AG04449 (cell line): ENCODE measurements around the gene LDAH.

Experiments
- CTCF ChIA-PET: fragments of 350-600 bp; formaldehyde crosslinking; extraction: SDS; loops from one replicate; lab custom pipeline; 2021; ENCODE audit warnings: antibody characterized with exemption; lab: Yijun Ruan, JAX
- POLR2A ChIA-PET: fragments of 400-600, 350-600 bp; formaldehyde crosslinking; extraction: SDS; loops from one replicate; lab custom pipeline; 2020; ENCODE audit warnings: antibody characterized with exemption, inconsistent platforms; lab: Yijun Ruan, JAX
- DNase-seq: peaks from one replicate; pipeline ENCODE4 v3.0.0-alpha.2; 2010; ENCODE audit warnings: low read depth, low spot score
- H3K4me3 ChIP-seq: 2 replicates; pipeline ENCODE4 v1.5.1; 2011; ENCODE audit warnings: low read depth, mild to moderate bottlenecking, control low read depth, low read length
- TF ChIP-seq, protein P1 (sequence below): IDR thresholded peaks from one replicate; pipeline ENCODE4 v1.5.1; 2011; ENCODE audit warnings: mild to moderate bottlenecking, moderate library complexity, low read length, control low read depth, inconsistent platforms; ENCODE audit not compliant: insufficient read depth; ENCODE audit errors: missing control alignments

LDAH gene

DNA sequence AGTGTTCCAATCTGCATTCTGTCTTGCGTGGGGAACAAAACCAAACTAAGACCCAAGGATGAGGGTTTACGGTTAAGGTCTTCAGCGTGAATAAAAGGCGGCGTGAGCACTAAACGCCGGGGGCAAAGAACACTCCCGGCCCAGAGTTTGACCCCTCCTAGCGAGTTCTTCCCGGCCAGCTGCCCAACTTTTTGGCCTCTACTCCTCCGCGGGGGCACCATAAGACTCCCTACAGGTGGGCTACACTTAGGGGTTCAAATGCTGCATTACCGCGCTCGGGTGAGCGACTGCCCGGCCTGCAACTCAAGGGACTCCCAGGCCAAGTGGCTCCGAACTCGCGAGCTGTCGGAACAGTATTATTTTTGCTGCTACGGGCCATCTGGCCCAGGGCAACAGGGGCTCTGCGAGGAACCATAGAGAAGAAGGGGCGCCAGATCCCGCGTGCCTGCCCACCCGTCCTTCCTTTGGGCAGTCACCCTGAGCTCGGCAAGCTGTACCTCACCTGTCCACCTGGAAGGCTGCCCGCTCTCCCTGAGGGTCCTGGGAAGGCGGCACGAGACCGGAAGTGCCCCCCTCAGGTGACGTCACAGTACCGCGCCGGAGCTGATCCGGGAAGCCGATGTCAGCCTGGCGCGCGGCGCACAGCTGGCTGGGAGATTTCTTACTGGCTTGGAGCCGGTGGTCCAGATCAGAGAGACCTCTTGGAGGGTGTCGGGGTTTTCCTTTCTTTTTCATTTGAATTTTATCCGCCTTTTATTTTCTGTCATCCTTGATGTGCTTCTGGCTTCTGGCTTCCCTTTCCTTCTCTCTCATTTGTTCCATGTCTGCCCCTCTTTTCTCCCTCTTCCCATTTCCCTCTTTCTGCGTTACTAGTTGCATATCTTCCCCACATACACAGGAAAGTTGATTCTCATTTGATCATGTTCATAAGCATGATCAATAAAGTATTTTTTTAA, at the start of gene LDAH:
TSS of gene LDAH (minus strand) at position 567 of the 956 bp plus-strand sequence. CDS start 21,638 bp downstream, outside the sequence.
- peak; percentile 19 for DNase-seq
- TF ChIP-seq, protein P1, sequence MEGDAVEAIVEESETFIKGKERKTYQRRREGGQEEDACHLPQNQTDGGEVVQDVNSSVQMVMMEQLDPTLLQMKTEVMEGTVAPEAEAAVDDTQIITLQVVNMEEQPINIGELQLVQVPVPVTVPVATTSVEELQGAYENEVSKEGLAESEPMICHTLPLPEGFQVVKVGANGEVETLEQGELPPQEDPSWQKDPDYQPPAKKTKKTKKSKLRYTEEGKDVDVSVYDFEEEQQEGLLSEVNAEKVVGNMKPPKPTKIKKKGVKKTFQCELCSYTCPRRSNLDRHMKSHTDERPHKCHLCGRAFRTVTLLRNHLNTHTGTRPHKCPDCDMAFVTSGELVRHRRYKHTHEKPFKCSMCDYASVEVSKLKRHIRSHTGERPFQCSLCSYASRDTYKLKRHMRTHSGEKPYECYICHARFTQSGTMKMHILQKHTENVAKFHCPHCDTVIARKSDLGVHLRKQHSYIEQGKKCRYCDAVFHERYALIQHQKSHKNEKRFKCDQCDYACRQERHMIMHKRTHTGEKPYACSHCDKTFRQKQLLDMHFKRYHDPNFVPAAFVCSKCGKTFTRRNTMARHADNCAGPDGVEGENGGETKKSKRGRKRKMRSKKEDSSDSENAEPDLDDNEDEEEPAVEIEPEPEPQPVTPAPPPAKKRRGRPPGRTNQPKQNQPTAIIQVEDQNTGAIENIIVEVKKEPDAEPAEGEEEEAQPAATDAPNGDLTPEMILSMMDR = no peak
- ChIA-PET POLR2A (interaction anchor here (0.7 kb wide), 2 partner anchors 37 to 147 kb away, joined by 3 read pairs; no protein-coding TSS in a partner anchor), CTCF (interaction anchor here (1.0 to 2.5 kb wide), 5 partner anchors 9 to 162 kb away, joined by 3 to 10 read pairs (median 4); no protein-coding TSS in a partner anchor)
- H3K4me3 ChIP-seq = peak within 1 kb of the TSS; percentile 98

DNA sequence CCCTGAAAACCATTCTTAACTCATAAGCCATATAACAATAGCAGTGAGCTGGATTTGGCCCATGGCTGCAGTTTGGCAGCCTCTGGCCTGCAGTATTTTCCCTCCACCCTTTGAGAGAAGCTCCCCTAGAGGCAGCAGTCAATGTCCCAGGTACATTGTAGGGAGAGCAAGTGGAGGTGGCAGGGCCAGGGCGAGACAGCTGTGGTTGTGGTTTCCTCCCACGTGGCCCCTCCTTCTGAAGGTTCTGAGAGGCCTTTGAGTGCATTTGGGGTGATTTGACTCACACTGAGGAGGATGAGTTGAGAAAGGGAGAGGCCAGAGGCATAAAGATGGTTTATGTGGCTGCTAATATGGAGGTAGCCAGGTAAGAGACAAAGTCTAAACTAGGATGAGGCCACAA, 45.5 kb upstream of the LDAH start:
- POLR2A ChIA-PET = no interaction called here
- TF ChIP-seq, protein P1 = no peak
- H3K4me3 ChIP-seq = no peak overlapping the region
- no peak for DNase-seq
- CTCF ChIA-PET = no interaction called here

DNA sequence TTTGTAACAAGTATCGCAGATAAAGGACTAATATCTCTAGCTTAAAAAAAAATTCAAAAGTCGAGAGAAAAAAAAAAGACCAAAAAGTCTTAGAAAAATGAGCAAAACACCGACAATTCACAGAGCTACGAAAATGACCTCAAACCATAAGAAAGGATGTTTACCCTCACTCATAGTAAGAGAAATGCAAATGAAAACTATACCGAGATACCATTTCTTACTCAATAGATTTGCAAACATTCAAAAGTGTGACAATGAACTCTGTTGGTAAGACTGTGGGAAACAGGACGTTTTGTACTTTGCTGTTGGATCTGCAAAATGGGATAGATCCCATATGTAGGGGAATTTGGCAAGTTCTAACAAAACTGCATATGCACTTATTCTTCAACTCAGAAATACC, 39.9 kb upstream of the LDAH start:
- TF ChIP-seq, protein P1 = no peak
- POLR2A ChIA-PET = no interaction called here

DNA sequence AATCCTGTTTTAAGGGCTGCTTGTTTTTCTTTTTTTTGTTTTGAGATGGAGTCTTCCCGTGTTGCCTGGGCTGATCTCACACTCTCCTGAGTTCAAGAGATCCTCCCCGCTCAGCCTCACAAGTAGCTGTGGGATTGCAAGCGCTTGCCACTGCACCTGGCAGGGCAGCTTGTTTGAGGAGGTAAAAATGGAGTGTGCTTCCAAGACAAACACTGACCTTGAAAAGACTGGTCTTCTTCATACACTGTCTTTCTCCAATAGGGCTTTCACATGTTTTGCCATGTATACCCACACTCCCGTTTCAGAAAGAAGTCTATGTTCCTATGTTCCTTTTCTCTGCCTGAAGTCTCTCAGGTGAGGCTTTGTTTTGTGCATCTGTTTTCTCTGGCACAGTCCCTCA, 32.6 kb upstream of the LDAH start:
- ChIA-PET CTCF (interaction anchor here (1.1 kb wide), 1 partner anchor 194 kb away, joined by 3 read pairs; no protein-coding TSS in a partner anchor), POLR2A (interaction anchor here (0.5 kb wide), 1 partner anchor 20 kb away, joined by 3 read pairs; no protein-coding TSS in a partner anchor)
- TF ChIP-seq, protein P1 = no peak
- H3K4me3 ChIP-seq = no peak overlapping the region
- no peak for DNase-seq

More for the DNA sequence above, 39.9 kb upstream of the LDAH start:
- CTCF ChIA-PET = no interaction called here
- H3K4me3 ChIP-seq = no peak overlapping the region
- DNase-seq = no peak

DNA sequence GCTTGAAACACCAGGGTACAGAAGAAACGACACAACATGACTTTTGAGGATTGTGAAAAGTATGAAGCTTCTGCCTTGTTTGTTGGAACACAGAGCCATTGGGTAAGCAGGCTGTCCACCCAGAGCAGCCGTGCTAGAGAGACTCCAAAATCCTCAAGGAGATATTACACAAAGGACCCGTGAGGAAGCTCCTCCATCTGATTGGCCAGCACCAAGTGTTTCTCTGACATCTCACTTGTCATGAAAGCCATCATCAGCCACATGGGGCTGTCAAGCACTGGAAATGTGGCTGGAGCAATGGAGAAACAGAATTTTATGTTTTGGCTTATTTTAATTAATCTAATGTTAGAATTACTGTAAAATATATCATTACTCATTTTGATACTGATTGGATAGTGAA, 29.8 kb upstream of the LDAH start:
- CTCF ChIA-PET = no interaction called here
- POLR2A ChIA-PET = no interaction called here
- no peak for DNase-seq
- no peak overlapping the region for H3K4me3 ChIP-seq
- TF ChIP-seq, protein P1 = no peak

DNA sequence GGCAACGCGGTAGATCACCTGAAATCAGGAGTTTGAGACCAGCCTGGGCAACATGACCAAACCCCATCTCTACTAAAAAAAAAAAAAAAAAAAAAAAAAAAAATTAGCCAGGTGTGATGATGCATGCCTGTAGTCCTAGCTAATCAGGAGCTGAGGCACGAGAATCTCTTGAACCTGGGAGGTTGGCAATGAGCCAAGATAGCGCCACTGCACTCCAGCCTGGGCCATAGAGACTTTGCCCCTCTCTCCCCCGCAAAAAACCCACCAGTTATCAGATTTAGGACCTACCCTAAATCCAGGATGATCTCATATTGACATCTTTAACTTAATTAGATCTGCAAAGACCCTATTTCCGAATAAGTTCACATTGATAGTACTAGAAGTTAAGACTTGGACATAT, 29.2 kb upstream of the LDAH start:
- POLR2A ChIA-PET = no interaction called here
- DNase-seq = no peak
- TF ChIP-seq, protein P1 = no peak
- CTCF ChIA-PET = no interaction called here
- no peak overlapping the region for H3K4me3 ChIP-seq
